ENCODE measurements around the gene REEP3.

REEP3 gene

DNA sequence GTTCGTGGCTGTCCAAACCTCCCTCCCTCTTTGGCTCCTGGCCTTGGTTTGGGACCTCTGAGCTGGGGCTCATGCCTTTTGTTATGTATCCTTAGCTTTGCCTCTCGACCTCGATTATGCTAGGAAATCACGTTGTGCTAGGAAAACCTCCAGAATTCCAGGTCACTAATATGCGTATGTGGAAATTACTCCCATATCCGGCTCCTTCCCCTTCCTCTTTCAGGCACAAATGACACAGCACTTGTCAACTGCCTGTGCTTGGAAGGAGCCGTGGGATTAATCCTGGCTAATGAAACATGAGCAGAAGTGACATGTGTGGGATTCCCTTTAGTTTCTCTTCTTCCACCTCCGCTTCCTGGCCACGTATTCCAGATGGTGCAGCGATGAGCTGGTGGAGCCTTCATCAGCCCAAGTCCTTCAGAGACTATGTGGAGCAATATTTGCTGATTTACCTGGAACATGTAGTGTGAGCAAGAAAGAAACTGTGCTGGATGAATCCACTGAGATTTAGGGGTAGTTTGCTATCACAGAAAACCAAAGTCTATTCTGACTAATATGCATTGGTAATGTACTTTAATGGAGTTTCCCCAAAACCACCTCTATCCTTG, 149.2 kb downstream of the REEP3 start:
- no peak for DNase-seq

DNA sequence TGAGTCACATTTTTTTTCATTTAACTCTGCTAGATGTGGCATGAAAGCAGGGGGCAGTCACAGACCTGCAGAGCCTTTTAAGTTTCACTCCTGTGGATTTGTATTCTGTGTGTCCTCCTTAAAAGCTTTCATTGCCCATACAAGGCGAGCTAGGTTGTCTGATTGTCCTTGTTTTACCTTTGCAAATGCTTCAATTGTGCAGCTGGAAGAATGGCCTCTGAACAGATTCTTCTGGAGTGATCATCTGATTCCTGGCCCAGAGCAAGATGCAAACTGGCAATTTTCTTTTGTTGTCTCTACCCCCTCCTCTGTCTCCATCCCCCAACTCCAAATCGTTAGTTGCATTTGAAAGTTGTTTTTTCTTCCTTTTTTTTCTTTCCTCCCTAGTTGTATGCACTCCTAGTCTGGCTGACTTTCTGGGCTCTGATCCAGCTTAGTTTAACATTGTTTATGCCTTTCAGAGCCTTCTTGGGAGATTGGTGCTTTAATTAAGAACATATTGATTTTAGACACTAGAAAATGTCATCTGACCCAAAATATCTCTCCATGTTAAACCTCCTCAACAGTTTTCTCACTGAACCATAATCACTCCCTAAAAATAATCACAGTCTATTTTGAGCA, 150.2 kb downstream of the REEP3 start:
- DNase-seq = no peak

DNA sequence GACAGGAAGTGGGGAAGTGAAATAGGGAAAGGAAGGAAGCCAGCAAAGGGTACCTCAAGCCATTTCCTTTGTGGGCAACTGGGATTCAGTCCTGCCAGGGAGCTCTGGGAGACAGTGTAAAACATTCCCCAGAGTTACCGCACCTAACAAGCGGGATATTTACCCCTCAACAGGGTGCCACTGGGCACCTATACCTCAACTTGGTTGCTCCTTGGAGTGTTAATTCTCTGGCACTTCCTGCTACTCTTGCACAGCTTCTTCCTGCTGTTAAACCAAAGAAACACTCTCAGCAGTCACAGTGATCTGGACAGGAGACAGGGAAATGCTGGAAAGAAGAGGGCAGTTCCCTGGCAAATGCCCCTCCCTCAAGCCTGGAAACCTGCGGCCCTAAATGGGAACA, 151.3 kb downstream of the REEP3 start:
- DNase-seq = no peak

DNA sequence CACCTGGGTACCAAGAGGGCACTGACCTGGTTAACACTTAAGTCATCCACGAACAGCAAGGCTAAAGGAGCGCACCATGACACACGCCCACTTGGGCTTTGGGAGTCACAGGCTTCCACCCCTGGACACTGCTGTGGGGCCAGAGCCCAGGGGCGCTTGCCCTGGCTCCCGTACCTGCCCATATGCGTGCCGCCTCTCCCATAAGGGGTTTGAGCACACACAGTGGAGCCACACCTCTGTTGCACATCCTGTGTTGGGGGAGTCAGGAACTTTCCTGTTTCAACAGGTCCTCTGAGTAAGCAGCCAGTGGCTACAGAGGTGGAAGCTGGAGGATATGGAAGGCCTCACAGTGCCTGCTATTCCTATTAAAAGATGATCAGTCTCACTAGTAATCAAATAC, 152.0 kb downstream of the REEP3 start:
- no peak for DNase-seq

DNA sequence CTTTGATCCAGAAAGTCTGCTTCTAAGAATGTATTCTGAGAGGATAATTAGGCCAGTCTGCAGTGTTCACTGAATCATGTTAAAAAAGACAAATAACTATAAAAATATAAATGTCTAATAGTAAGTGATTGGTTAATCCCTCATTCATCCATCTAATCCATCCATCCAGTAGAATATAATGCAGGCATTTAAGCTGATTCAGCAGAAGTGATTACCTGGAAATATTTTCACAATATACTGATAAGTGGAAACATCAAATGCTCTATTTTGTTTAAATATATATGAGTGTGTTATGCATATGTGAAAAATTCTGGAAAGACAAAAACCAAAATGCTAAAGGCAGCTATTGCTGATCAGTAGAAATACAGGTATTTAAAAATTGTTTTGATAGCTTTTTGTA, 152.6 kb downstream of the REEP3 start:
- DNase-seq = no peak
